Activated T-helper 17 cell treated with anti-CD3 and anti-CD28 coated beads, Interleukin-2, amount 50 U/mL, for 72 hours (primary cell): ENCODE data around the gene KRTAP5-4. TPM values are rescaled to one million over a fixed set of nuclear protein-coding genes. Genes with fewer than 3 reads are reported as not detected.

ENCODE experiments used
- total RNA-seq, 2 donors: library from RNA; stranded (reverse); gene quantifications; one replicate each; pipeline ENCODE4 v1.2.3, GENCODE V29; 2022

KRTAP5-4 gene
- total RNA-seq, 2 donors from 2014 or later = not detected

Other genes starting within 250 kb of the KRTAP5-4 start
- 1 to 10 TPM in 1 of 2 donors, under 1 TPM in 1; 0.09 to 3.3 TPM for gene BRSK2, start 232.2 kb downstream of the KRTAP5-4 start, total RNA-seq
- 10 to 100 TPM; 24.5 to 26.7 TPM for gene MOB2, start 135.4 kb downstream of the KRTAP5-4 start, total RNA-seq
- 1 to 10 TPM in 1 of 2 donors, under 1 TPM in 1; 0.80 to 1.7 TPM for gene DUSP8, start 49.9 kb downstream of the KRTAP5-4 start, total RNA-seq
- not detected for gene KRTAP5-1, start 36.9 kb downstream of the KRTAP5-4 start, total RNA-seq
- gene KRTAP5-2, start 23.8 kb downstream of the KRTAP5-4 start, total RNA-seq = not detected
- not detected for gene KRTAP5-3, start 13.7 kb downstream of the KRTAP5-4 start, total RNA-seq
- gene KRTAP5-5, start 7.6 kb upstream of the KRTAP5-4 start, total RNA-seq = not detected
- not detected for gene KRTAP5-6, start 75.1 kb upstream of the KRTAP5-4 start, total RNA-seq
- under 1 TPM; 0.17 to 0.42 TPM for gene IFITM10, start 128.5 kb upstream of the KRTAP5-4 start, total RNA-seq
- gene CTSD, start 141.8 kb upstream of the KRTAP5-4 start, total RNA-seq = 10 to 100 TPM; 38.0 to 59.1 TPM
- not detected for gene SYT8, start 212.9 kb upstream of the KRTAP5-4 start, total RNA-seq
- gene TNNI2, start 216.8 kb upstream of the KRTAP5-4 start, total RNA-seq = not detected
- 100 to 1,000 TPM; 328 to 423 TPM for gene LSP1, start 230.9 kb upstream of the KRTAP5-4 start, total RNA-seq